ENCODE measurements around the gene BCO2.

DNA sequence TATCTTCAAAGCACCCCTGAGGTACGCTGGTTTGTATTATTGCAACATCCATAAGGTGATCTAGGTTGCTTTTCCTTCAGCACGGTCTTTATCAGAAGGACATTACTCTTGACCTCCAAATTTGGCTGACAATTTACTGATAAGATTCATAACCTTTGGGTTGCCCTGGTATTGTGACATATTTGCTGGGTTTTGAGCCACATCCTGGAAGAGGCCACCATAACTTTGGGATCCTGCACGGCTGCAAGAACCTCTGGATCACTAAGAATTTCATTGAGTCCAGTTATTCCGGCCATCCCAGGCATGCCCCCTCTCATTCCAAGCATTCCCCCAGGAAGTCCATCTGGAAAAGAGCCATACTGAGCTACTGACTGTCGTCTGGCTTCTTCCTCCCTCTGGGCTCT lies 91.9 kb downstream of the BCO2 start:
- TF ChIP-seq, protein P1, sequence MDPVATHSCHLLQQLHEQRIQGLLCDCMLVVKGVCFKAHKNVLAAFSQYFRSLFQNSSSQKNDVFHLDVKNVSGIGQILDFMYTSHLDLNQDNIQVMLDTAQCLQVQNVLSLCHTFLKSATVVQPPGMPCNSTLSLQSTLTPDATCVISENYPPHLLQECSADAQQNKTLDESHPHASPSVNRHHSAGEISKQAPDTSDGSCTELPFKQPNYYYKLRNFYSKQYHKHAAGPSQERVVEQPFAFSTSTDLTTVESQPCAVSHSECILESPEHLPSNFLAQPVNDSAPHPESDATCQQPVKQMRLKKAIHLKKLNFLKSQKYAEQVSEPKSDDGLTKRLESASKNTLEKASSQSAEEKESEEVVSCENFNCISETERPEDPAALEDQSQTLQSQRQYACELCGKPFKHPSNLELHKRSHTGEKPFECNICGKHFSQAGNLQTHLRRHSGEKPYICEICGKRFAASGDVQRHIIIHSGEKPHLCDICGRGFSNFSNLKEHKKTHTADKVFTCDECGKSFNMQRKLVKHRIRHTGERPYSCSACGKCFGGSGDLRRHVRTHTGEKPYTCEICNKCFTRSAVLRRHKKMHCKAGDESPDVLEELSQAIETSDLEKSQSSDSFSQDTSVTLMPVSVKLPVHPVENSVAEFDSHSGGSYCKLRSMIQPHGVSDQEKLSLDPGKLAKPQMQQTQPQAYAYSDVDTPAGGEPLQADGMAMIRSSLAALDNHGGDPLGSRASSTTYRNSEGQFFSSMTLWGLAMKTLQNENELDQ (tag by site-specific recombination; IDR thresholded peaks at IDR 0.05; ENCODE audit: low read depth) = no peak
- TF ChIP-seq, protein P2, sequence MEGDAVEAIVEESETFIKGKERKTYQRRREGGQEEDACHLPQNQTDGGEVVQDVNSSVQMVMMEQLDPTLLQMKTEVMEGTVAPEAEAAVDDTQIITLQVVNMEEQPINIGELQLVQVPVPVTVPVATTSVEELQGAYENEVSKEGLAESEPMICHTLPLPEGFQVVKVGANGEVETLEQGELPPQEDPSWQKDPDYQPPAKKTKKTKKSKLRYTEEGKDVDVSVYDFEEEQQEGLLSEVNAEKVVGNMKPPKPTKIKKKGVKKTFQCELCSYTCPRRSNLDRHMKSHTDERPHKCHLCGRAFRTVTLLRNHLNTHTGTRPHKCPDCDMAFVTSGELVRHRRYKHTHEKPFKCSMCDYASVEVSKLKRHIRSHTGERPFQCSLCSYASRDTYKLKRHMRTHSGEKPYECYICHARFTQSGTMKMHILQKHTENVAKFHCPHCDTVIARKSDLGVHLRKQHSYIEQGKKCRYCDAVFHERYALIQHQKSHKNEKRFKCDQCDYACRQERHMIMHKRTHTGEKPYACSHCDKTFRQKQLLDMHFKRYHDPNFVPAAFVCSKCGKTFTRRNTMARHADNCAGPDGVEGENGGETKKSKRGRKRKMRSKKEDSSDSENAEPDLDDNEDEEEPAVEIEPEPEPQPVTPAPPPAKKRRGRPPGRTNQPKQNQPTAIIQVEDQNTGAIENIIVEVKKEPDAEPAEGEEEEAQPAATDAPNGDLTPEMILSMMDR (tag by site-specific recombination; IDR thresholded peaks at IDR 0.05) = no peak
- TF ChIP-seq ZBTB17 (tag by site-specific recombination; IDR thresholded peaks at IDR 0.05) (no peak), ZNF302 (tag by site-specific recombination; IDR thresholded peaks at IDR 0.05; ENCODE audit: low read depth) (no peak), ZFP69B (tag by site-specific recombination; IDR thresholded peaks at IDR 0.05) (no peak), ZNF132 (tag by site-specific recombination; IDR thresholded peaks at IDR 0.05; ENCODE audit: borderline replicate concordance) (no peak)
- TF ChIP-seq, protein P3, sequence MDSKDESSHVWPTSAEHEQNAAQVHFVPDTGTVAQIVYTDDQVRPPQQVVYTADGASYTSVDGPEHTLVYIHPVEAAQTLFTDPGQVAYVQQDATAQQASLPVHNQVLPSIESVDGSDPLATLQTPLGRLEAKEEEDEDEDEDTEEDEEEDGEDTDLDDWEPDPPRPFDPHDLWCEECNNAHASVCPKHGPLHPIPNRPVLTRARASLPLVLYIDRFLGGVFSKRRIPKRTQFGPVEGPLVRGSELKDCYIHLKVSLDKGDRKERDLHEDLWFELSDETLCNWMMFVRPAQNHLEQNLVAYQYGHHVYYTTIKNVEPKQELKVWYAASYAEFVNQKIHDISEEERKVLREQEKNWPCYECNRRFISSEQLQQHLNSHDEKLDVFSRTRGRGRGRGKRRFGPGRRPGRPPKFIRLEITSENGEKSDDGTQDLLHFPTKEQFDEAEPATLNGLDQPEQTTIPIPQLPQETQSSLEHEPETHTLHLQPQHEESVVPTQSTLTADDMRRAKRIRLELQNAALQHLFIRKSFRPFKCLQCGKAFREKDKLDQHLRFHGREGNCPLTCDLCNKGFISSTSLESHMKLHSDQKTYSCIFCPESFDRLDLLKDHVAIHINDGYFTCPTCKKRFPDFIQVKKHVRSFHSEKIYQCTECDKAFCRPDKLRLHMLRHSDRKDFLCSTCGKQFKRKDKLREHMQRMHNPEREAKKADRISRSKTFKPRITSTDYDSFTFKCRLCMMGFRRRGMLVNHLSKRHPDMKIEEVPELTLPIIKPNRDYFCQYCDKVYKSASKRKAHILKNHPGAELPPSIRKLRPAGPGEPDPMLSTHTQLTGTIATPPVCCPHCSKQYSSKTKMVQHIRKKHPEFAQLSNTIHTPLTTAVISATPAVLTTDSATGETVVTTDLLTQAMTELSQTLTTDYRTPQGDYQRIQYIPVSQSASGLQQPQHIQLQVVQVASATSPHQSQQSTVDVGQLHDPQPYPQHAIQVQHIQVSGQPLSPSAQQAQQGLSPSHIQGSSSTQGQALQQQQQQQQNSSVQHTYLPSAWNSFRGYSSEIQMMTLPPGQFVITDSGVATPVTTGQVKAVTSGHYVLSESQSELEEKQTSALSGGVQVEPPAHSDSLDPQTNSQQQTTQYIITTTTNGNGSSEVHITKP (tag by site-specific recombination; IDR thresholded peaks at IDR 0.05) = no peak
